ENCODE measurements around the gene CD99L2. TPM values are rescaled to one million over a fixed set of nuclear protein-coding genes. Genes with fewer than 3 reads are reported as not detected.

The CD99L2 gene
- total RNA-seq, 1 experiment from 2014 or later = 9.4 TPM

- Mint-ChIP-seq H3K4me1 (peaks cover 15% of the 10 kb centered on the region), H3K4me3 (no peak overlapping the region), H3K9me3 (no peaks in the 10 kb centered on the region), H3K36me3 (peaks cover 26% of the 10 kb centered on the region), H3K27me3 (ENCODE audit: low read depth) (no peaks in the 10 kb centered on the region), H3K27ac (no peak overlapping the region)
- ATAC-seq (no peak), DNase-seq (ENCODE audit: low spot score) (no peak)
- ChIA-PET POLR2A (no interaction called here), CTCF (no interaction called here)
- TF ChIP-seq CREB1 (CRISPR knock-in tag; IDR thresholded peaks at IDR 0.05) (no peak), AFF4 (CRISPR knock-in tag; IDR thresholded peaks at IDR 0.05; ENCODE audit: borderline replicate concordance) (no peak), TP53 (CRISPR knock-in tag; IDR thresholded peaks at IDR 0.05) (no peak), MXD4 (CRISPR knock-in tag; IDR thresholded peaks at IDR 0.05; ENCODE audit: borderline replicate concordance) (no peak), NFATC4 (CRISPR knock-in tag; IDR thresholded peaks at IDR 0.05) (no peak), TEAD1 (CRISPR knock-in tag; IDR thresholded peaks at IDR 0.05) (no peak), ZNF232 (CRISPR knock-in tag; IDR thresholded peaks at IDR 0.05) (no peak), E2F5 (CRISPR knock-in tag; IDR thresholded peaks at IDR 0.05) (no peak), AR (CRISPR knock-in tag; IDR thresholded peaks at IDR 0.05) (no peak), NR1H2 (CRISPR knock-in tag; IDR thresholded peaks at IDR 0.05) (no peak), SOX15 (CRISPR knock-in tag; IDR thresholded peaks at IDR 0.05) (no peak)
- TF ChIP-seq, protein P1, sequence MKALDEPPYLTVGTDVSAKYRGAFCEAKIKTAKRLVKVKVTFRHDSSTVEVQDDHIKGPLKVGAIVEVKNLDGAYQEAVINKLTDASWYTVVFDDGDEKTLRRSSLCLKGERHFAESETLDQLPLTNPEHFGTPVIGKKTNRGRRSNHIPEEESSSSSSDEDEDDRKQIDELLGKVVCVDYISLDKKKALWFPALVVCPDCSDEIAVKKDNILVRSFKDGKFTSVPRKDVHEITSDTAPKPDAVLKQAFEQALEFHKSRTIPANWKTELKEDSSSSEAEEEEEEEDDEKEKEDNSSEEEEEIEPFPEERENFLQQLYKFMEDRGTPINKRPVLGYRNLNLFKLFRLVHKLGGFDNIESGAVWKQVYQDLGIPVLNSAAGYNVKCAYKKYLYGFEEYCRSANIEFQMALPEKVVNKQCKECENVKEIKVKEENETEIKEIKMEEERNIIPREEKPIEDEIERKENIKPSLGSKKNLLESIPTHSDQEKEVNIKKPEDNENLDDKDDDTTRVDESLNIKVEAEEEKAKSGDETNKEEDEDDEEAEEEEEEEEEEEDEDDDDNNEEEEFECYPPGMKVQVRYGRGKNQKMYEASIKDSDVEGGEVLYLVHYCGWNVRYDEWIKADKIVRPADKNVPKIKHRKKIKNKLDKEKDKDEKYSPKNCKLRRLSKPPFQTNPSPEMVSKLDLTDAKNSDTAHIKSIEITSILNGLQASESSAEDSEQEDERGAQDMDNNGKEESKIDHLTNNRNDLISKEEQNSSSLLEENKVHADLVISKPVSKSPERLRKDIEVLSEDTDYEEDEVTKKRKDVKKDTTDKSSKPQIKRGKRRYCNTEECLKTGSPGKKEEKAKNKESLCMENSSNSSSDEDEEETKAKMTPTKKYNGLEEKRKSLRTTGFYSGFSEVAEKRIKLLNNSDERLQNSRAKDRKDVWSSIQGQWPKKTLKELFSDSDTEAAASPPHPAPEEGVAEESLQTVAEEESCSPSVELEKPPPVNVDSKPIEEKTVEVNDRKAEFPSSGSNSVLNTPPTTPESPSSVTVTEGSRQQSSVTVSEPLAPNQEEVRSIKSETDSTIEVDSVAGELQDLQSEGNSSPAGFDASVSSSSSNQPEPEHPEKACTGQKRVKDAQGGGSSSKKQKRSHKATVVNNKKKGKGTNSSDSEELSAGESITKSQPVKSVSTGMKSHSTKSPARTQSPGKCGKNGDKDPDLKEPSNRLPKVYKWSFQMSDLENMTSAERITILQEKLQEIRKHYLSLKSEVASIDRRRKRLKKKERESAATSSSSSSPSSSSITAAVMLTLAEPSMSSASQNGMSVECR (CRISPR knock-in tag; IDR thresholded peaks at IDR 0.05; ENCODE audit: borderline replicate concordance) = no peak
- TF ChIP-seq, protein P2, sequence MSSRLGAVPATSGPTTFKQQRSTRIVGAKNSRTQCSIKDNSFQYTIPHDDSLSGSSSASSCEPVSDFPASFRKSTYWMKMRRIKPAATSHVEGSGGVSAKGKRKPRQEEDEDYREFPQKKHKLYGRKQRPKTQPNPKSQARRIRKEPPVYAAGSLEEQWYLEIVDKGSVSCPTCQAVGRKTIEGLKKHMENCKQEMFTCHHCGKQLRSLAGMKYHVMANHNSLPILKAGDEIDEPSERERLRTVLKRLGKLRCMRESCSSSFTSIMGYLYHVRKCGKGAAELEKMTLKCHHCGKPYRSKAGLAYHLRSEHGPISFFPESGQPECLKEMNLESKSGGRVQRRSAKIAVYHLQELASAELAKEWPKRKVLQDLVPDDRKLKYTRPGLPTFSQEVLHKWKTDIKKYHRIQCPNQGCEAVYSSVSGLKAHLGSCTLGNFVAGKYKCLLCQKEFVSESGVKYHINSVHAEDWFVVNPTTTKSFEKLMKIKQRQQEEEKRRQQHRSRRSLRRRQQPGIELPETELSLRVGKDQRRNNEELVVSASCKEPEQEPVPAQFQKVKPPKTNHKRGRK (CRISPR knock-in tag; IDR thresholded peaks at IDR 0.05; ENCODE audit: borderline replicate concordance) = no peak
- TF ChIP-seq, protein P3, sequence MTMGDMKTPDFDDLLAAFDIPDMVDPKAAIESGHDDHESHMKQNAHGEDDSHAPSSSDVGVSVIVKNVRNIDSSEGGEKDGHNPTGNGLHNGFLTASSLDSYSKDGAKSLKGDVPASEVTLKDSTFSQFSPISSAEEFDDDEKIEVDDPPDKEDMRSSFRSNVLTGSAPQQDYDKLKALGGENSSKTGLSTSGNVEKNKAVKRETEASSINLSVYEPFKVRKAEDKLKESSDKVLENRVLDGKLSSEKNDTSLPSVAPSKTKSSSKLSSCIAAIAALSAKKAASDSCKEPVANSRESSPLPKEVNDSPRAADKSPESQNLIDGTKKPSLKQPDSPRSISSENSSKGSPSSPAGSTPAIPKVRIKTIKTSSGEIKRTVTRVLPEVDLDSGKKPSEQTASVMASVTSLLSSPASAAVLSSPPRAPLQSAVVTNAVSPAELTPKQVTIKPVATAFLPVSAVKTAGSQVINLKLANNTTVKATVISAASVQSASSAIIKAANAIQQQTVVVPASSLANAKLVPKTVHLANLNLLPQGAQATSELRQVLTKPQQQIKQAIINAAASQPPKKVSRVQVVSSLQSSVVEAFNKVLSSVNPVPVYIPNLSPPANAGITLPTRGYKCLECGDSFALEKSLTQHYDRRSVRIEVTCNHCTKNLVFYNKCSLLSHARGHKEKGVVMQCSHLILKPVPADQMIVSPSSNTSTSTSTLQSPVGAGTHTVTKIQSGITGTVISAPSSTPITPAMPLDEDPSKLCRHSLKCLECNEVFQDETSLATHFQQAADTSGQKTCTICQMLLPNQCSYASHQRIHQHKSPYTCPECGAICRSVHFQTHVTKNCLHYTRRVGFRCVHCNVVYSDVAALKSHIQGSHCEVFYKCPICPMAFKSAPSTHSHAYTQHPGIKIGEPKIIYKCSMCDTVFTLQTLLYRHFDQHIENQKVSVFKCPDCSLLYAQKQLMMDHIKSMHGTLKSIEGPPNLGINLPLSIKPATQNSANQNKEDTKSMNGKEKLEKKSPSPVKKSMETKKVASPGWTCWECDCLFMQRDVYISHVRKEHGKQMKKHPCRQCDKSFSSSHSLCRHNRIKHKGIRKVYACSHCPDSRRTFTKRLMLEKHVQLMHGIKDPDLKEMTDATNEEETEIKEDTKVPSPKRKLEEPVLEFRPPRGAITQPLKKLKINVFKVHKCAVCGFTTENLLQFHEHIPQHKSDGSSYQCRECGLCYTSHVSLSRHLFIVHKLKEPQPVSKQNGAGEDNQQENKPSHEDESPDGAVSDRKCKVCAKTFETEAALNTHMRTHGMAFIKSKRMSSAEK (CRISPR knock-in tag; IDR thresholded peaks at IDR 0.05; ENCODE audit: borderline replicate concordance) = no peak
- TF ChIP-seq, protein P4, sequence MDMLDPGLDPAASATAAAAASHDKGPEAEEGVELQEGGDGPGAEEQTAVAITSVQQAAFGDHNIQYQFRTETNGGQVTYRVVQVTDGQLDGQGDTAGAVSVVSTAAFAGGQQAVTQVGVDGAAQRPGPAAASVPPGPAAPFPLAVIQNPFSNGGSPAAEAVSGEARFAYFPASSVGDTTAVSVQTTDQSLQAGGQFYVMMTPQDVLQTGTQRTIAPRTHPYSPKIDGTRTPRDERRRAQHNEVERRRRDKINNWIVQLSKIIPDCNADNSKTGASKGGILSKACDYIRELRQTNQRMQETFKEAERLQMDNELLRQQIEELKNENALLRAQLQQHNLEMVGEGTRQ (CRISPR knock-in tag; IDR thresholded peaks at IDR 0.05) = no peak
- TF ChIP-seq, protein P5, sequence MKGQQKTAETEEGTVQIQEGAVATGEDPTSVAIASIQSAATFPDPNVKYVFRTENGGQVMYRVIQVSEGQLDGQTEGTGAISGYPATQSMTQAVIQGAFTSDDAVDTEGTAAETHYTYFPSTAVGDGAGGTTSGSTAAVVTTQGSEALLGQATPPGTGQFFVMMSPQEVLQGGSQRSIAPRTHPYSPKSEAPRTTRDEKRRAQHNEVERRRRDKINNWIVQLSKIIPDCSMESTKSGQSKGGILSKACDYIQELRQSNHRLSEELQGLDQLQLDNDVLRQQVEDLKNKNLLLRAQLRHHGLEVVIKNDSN (CRISPR knock-in tag; IDR thresholded peaks at IDR 0.05) = no peak
Observed at GRCh38 chrX:150730719-150731118, 167.7 kb downstream of the CD99L2 start.
